Breast epithelium (tissue), 3 donors: ENCODE measurements around the gene HCN4.

Source experiments
- POLR2A ChIP-seq: fragments of 450-650 bp; IDR thresholded peaks from one replicate; pipeline ENCODE4 v1.6.1; 2016; ENCODE audit warnings: antibody characterized with exemption, mild to moderate bottlenecking, moderate library complexity
- TF ChIP-seq, protein P1 (sequence below), 3 donors: fragments of 450-650 bp; IDR thresholded peaks; one replicate each; pipeline ENCODE4 v1.5.1; 2016 to 2017; ENCODE audit warnings: antibody characterized with exemption in 3 of 3, mild to moderate bottlenecking in 3 of 3, moderate library complexity in 3 of 3

DNA sequence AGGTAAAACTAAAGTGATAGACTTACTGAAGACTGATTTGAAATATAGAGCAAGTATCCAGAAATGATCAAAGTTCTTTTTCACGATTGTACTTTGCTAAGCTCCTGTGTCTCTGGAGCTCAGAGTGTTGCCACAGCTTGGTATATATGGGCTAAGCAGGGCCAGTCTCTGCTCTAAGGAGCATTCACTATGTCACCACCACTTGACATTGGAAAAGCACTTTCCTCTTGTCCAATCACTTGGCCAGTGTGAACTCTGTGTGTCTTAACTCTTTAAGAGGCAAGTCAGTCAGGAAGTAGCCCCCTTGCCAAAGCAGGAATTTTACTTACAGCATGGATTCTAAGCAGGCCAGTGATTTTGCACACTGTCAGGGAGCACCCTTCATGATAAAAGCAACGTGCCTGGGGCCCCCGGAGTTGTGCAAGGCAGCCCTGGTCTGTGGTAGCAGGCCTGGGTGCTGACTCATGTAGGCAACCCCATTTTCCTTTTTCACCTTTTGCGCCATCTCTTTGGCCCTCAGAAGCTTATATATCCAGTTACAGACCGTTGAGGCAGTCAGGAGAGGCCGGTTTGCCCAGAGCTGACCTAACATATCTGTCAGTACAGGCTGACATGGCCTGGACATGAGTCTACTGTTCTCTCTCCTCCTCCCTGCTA is 73.0 kb downstream of the HCN4 start:
- TF ChIP-seq, protein P1, sequence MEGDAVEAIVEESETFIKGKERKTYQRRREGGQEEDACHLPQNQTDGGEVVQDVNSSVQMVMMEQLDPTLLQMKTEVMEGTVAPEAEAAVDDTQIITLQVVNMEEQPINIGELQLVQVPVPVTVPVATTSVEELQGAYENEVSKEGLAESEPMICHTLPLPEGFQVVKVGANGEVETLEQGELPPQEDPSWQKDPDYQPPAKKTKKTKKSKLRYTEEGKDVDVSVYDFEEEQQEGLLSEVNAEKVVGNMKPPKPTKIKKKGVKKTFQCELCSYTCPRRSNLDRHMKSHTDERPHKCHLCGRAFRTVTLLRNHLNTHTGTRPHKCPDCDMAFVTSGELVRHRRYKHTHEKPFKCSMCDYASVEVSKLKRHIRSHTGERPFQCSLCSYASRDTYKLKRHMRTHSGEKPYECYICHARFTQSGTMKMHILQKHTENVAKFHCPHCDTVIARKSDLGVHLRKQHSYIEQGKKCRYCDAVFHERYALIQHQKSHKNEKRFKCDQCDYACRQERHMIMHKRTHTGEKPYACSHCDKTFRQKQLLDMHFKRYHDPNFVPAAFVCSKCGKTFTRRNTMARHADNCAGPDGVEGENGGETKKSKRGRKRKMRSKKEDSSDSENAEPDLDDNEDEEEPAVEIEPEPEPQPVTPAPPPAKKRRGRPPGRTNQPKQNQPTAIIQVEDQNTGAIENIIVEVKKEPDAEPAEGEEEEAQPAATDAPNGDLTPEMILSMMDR (IDR thresholded peaks at IDR 0.05) = no peak
- TF ChIP-seq POLR2A = no peak
